Effector CD8-positive, alpha-beta T cell (primary cell): ENCODE measurements around the gene TSPAN12.

Source experiments
- DNase-seq: peaks from one replicate; lab custom pipeline; 2025; lab: John Stamatoyannopoulos, UW

Gene TSPAN12

DNA sequence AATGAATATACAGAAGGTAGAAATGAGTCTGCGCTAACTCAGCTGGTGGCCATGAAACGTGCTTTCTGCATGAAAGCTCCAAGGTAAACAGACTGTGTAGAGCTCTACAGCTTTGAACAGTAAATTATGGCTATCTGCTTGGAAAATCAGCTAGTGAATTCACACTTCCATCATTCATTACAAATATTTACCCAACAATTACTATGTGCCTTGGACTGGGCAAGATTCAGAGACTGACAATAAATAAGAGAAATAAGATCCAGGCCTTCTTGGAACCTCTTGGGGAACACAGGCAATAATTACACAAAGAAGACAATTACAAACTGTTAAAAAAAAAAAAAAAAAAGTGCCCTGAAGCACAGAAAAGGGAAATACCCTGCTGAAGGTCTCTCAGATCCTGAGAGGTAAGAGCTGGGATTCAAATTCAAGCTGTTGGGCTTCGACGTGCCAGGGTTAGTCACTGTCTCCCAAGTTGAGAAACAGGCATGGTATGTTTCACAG is 15.8 kb downstream of the TSPAN12 start:
- no peak for DNase-seq

DNA sequence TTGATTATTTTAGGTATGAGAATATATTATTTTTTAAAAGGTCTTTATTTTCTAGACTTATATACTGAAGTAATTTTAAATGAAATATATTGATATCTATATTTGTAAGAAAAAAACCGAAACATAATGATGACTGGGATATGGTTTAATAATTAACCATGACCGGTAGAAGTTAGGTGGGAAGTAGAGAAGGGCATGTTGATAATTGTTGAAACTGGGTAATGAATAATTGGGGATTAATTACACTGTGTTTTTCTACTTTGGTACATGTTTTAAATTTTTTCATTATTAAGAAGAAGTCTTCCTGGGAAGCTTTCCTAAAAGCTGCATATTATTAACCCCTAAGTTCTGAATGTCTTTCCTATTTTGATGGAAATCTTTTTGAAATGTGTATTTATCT is 16.3 kb downstream of the TSPAN12 start:
- no peak for DNase-seq

DNA sequence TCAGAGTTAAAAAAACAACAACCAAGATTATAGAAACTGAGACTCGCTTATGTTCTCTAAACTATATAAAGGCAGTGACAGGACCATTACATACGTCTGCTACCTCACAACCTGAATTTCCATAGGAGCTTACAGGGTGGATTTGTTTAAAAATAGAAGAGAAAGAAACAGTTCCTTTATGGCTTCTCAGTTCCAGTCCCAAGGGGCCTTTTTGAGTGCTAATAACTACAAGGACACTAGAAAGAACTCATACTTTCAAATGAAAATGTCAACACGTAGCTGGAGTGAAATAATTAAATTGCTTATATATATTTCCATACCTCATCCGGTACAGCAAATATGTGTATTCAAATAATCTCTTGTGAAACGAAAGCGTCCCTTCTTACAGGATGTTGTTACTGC is 19.7 kb downstream of the TSPAN12 start:
- DNase-seq: no peak

DNA sequence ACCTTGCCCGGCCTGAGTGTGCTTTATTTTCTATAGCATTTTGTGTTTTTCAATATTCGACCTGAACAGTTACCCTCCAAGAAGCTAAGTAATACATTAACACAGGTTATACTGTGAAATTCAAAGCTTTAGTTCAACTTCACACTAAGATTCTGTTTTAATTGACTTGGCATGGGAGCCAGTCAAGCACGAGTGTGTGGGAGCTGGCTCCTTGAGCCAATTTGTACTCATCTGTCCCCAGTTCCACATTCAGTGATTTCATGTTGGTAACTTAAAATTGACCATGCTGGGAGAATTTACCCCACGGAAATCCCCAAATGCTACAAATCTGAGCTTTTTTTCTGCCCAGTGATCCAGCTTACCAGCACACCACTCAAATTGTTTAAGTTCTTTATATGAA is 20.3 kb downstream of the TSPAN12 start:
- no peak for DNase-seq

DNA sequence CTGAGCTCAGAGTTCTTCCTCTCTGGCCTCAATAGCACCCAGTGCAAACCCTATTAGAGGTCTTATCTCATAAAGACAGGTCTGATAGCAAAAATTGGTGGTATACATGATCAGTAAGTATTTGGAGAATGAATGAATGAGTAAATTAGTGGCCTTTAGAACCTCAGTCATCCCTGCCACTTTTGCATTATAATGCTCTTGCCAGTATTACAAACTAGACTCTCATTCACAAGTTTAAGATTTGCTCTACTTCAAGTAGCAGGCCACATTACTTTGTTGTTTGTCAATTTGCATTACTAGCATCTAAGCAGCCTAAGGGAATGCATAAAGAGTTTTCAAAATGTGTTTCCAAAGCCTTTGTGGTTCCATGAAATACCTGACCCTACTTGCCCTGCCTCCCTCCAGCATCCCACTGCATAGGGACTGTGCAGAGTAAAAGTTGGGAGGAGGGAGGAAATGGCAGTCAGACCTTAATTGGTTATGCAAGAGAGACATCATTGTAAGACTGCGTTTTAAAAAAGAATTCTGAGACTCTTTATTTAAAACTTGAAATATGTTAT is 21.3 kb downstream of the TSPAN12 start:
- no peak for DNase-seq

DNA sequence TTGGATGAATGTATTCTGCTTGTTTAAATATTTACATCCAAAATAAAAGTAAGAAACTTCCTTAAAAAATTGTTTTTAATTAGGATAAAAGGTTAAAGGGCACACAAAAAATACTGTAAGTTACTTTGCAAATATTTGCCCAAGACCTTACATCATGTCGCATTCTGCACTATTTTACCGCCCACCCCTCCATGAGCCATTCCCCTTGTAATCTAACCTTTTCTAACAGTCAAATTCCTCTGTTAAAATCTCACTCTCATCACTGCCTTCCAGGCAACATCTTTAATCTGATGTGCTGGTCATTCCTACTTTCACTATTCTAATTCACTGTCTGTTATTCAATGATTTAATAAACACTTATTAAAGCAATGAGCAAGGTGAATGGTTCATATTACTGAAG is 23.2 kb downstream of the TSPAN12 start:
- no peak for DNase-seq

DNA sequence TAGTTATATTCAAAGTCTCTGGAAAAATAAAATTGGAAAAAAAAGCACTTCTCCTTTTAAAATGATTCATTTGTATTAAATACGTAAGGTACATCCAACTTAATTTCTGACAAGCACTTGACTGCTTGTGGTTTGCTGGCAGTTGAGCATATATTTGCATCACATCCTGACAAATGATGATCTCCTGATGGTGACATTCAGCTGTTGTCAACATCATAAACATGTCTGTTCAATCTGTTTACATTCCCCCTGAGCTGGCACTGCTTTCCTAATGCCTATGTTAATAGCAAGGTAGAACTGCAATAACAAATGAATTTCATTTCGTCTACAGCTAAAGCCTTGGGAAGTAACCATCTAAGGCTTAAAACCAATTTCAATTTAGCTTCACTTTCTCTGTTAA is 24.4 kb downstream of the TSPAN12 start:
- no peak for DNase-seq

DNA sequence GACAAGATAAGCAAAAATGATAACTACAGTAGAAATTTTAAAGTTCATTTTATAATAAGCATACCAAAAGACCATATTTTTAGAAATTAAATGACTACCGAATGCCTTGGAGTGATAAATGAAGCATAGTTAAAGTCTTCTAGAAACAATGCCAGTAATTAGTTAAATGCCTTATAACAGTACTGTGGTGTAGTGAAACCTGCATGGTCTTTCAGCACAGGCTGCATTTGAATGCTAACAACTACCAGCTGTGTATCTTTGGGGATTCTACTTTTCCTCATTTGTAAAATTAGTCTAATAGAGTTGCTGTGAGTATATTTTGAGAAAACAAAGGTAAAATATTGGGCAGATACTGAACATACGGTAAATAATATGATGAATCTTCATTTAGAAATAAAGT is 25.1 kb downstream of the TSPAN12 start:
- DNase-seq: no peak

DNA sequence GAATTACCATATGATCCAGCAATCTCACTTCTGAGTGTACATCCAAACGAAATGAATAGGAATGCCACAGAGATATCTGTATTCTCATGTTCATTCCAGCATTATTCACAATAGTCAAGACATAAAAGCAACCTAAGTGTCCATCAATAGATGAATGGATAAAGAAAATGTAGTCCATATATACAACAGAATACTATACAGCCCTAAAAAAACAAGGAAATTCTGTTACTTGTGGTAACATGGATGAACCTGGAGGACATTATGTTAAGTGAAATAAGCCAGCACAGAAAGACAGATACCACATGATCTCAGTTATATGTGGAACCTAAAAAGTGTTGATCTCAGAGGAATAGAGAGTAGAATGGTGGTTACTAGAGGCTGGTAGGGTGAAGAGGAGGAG is 26.7 kb downstream of the TSPAN12 start:
- DNase-seq: no peak

DNA sequence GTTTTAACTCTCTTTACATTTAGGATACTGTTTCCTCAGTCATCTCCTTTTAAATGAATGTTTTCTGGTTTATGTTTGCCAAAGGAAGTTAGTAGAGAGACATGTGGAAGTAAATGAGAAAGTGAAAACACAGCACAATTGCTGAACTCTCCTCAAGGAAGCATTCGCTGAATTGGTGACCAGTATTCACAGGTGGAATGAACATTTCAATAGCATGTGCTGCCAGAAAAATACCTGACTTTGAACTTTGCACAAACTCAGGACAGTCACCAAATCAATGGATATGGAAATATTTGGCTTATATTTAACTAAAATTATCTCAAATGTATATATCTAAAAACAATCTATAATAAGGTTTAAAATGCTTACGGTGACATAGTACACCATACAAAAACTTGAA is 28.5 kb downstream of the TSPAN12 start:
- no peak for DNase-seq

DNA sequence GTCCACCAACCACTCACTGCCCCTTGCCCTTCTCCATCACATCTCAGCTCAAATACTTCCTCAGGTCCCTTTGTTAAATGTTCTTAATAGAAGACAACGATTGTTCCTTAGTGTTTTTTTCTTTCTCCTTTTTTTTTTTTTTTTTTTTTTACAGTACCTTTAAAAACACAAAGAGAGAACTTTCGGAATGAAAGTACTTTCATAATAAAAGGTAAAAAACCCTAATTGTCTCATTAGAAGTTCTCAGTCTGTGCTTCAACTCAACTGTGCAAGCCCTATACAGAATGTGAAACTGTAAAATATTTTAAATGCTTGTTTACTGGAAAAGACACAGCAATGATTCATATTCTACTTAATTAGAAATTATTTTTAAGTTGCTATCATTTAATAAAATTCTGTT is 29.4 kb downstream of the TSPAN12 start:
- DNase-seq: no peak

DNA sequence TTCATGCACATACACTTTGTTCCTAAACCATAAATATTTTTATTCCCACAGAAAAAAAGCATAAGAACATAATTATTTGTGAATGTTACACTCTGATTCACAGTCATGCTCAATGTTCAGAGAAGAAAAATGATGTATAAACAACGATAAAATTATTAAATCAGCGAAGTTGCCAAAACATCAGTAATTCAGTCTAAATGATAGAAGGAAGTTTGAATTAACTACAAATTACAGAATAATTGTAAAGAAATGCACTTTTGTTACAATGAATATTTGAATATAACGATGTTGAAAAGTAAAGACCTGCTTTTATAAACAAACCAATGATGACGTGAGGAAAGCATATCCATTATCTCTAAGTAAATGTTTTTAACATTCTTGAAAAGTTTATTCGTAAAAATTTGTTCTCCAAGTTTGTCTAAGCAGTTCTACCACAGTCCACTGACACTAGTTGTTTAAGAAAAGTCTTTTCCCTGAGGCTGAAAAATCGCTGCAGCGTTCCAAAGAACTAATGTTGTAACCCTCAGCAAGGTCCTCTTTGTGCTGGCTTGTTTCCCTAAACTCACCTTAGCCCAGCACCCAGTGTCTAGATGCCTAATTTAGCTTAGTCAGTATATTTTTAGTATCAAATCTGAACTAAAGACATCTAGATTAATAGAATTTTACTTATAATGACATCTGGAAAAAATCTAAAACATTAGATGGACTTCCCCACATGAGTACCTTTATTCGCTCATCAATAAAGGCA is 30.4 kb downstream of the TSPAN12 start:
- DNase-seq: no peak

DNA sequence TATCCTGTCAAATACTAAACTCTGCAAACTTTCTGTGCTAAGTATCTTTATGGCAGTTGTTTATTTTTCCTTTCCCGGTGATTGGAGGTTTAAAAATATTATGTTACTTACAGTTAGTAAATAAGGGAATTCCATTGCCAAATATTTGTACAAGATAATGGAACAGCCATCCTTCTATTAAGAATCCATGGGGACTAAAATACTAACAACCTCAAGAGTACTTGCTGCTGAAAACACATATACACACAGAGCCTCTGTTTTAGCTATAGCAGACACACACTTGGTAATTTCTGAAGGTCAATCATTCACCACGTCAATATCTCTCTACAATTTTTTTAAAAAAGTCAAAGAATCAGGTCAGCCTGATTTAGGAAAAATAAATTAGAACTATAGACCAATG is 32.4 kb downstream of the TSPAN12 start:
- DNase-seq: no peak

DNA sequence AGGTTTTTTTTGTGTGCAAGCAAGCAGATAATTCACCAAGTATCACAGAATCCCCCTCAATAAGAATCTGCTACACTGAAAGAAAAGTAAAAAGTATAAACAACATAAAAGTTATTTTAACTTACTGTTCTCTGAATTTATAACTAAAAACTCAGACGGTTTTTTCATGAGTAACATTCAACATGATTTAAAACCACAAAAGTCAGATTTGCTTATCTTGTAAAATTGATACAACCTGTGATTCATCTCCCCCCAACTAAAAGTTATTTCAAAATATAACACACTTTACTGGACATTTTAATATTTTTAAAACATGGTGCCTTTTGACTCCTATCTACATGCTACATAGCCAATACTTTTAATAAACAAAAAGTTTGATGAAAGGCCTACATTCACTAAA is 32.8 kb downstream of the TSPAN12 start:
- no peak for DNase-seq

DNA sequence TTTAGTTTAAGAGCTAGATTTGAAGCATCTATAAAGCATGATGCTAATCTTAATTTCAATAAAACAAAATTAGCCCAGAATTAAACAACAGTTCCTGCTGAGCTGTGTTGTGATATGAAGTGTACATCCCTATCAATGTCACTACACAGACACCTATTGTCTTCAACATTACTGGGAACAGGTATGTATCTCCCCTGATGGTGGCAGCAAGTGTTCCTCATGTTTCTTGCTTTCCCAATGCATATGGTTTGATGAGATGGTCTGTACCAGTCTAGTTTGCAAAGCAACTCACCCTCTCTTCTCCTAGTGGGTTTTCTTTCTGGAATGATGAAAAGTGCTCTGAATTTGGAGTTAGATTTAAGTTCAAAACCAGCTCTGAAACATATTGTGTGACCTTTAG is 38.1 kb downstream of the TSPAN12 start:
- no peak for DNase-seq

DNA sequence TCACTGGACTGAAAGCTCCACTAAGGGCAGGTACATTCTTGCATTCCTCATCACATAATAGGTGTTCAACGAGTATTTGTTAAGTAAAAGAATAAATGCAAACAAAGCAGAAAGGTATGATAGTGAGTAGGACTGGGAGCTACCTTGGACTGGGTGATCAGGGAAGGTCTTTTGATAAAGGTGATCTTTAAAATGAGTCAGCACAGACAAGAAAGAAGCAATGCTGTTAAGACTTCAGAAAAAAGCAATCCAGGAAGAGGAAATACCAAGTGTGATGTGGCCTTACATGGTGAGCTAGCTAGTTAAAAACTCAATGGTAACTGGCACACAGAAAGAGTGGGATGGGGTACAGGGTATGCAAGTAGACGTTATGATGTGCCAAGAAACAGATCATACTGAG is 40.1 kb downstream of the TSPAN12 start:
- no peak for DNase-seq

DNA sequence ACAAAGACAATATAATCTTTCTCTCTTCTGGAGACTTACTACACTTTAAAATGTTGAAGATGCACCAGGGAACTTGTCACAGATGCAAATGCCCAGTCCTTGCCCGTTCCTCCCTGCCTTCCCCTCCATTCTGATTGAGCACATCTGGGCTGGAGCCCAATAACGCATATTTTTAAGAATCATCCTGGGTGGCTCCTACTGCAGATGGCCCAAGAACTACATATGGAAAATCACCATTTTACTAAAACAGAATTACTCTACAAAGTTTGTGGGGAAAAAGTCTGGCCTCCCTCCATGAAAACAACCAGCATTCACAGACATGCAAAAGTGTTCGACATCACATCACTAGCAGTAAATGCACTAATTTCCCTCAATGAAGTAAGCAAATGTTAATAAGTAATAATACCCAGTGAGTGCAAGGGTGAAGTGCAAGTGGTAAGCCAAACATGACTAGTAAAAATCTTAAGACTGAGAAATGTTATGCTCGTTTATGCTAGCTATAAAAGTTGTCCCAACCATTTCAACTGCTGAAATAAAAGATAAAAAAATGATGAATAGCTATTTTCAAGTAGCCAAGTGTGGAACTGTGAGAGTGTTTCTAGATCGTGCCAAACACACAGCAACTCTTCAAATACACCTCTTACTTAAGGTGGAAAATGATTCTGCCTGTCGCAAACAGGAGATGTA is 43.5 kb downstream of the TSPAN12 start:
- DNase-seq: no peak

DNA sequence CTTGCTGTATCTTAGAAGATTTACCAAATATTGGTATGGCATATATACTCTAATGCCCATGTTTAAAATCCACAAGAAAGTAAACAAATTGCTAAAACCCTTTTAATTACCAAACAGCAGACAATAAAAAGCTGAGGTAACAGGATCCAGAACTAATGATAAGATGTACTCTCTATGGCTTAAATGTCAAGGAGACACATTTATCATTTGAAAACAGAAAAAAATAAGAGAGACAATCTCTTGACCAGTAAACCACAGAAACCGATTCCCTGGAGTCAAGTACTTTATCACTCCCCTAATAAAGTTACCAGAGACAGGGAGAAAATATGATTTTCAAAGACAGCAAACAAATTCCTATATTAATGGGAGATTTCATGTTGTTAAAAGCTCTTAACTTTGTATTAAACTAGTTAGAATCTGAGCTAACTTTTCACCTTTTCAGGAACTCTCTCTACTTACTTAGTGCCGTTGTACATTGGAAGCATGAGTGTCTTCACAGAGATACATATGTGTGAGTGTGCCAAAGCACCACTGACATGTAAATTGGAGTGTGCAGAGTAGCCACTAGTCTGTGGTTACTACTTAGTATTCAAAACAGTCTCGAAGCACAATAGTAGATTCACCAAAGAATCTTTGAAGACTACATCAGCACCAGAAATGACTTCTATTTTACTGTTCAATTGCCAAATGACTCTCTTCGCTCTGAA is 44.2 kb downstream of the TSPAN12 start:
- no peak for DNase-seq

DNA sequence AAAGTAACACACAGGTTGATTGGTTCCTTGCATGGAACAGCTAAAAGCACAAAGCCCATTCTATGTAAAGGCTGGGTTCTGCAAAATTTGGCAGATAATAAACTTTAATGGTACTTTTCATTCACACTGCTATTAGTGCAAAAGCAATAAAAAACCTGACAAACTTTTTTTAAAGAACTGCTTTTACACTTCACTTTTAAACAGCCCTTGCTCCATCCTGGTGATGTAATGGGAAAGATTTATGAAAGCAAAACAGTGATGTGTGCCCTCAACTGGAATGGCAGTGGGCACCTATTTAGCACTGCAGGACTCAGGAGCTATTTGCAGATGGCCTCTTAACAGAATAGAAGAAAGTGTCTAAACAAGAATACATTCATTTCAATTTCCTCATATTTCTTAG is 44.9 kb downstream of the TSPAN12 start:
- DNase-seq: no peak

DNA sequence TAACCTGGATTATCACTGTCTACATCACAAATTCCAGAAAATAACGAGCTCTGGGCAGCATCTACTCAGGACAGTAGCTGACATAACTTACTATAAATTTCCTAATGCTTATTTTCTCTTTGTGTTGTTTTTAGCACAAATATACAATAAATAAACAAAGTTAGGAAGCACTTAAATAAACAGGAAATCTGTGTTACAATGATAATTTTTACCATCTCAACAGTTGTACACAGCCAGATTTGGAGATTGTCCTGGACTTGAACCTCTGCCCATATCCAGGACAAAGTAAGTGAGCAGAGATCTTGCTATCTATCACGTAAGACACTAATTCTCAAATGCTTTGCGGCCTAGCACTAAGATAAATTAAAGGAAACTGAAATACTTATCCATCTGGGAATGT is 48.7 kb downstream of the TSPAN12 start:
- DNase-seq: no peak

DNA sequence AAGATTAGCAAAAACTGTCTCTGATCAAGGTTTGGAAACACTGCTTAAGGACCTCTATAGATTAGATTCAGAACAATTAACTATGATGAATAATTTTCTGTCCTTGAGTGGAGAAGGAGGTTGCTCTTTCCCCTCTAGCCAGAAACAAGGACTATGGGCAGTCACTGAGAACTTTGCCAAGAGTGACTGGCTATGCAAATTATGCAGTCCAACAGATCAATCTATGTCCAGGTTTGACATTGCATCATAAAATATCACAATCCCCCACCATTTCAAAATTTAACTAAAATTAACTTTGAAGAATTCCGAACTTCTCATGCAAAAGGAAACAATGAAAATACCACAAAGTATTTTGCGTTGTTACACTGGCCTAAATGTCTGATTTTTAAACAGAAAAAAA is 50.6 kb downstream of the TSPAN12 start:
- DNase-seq: no peak

DNA sequence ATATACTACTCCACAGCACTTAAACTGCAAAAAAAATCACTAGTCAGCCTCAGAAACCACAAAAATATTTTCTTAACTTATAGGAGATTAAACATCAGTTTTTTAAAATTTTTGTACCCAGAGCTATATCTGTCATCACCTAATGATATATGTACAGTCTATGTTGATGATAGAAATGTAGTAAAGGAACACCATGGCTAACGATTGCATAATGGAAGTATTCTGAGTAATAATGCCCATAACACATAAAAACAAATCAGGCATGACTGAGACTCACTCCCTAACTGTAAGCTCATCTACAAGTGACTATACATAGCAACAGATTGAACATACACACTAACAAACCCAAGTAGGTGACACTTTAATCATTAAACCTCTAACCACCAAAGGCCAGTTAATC is 51.3 kb downstream of the TSPAN12 start:
- DNase-seq: no peak
